ENCODE measurements around the gene PIP4P1.

- TF ChIP-seq CEBPB (IDR thresholded peaks at IDR 0.05; ENCODE audit: borderline replicate concordance, low read depth, low read length) = no peak
- no peak for TF ChIP-seq TCF7L2 (IDR thresholded peaks at IDR 0.05; ENCODE audit: low read depth, low read length)
- TF ChIP-seq ZNF605 (CRISPR knock-in tag; IDR thresholded peaks at IDR 0.05) = peak; percentile 97
- TF ChIP-seq TOE1 (CRISPR knock-in tag; IDR thresholded peaks at IDR 0.05) = no peak; the same call in none of the 2 replicates
Observed at GRCh38 chr14:20454516-20455354, 6.5 kb downstream of the PIP4P1 start, which contains the start of the genes APEX1 and OSGEP.
